ENCODE measurements around the gene ADAMTS19. TPM values are rescaled to one million over a fixed set of nuclear protein-coding genes. Genes with fewer than 3 reads are reported as not detected.
A peak's percentile ranks its signal among the peaks of the same experiment; 100 is the strongest.

ADAMTS19 gene
- total RNA-seq: 1 to 10 TPM in 1 of 2 donors, under 1 TPM in 1; 0.34 to 7.8 TPM
- polyA plus RNA-seq: under 1 TPM; 0.02 TPM
- long read RNA-seq, donor 1: 0 reads
- long read RNA-seq, donor 2: 0 reads
- long read RNA-seq, donor 3: 0 reads
- long read RNA-seq, donor 4: 0 reads
- long read RNA-seq, donor 5: 0 reads

DNA sequence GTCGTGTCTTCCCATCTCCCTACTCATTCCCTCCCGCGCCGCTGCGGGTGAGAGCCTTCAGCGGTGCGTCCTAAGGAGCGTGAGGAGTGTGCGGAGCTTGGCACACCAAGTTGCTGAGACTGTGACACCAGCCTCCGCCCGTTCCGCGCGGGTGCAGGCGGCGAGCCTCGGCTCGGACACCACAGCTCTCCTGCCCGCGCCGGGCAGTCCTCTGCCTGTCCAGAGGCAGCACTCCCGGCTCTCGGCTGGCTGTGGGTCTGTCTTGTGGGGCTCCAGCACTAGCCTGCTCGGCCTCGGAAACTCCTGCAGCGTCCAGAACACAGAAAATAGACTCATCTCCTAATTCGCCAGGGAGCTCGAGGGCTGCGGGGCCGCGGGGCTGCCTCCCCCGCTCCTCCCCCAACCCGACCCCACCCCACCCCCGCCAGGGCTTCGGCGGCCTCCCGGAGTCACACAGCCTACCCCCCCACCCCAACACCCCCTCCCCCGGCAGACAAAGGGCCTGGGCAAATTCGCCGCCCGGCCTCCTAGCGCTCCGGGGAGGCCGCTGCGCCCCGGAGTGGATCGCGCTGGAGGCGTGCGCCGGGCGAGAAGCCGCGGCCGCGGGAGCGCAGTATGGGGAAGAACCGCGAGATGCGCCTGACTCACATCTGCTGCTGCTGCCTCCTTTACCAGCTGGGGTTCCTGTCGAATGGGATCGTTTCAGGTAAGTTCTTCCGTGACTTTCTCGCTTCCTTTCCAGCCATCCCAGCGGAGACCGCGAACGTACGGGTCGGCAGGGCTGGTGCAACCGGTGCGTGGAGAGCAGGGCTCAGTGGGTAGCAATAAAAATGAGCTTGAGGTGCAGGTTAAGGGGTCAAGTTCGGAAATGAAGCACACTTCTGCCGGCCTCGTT is at the start of gene ADAMTS19:
TSS of gene ADAMTS19 (plus strand) at position 522 of the 895 bp plus-strand sequence. CDS start at position 616, 94 bp downstream.
- Histone ChIP-seq H3K9me3 (ENCODE audit: control insufficient read depth in 4 of 4, insufficient read depth in 3 of 4, low read length in 3 of 4) (peaks cover 0 to 2% (median 0%) of the 10 kb centered on the region in 4 donors), H3K36me3 (ENCODE audit: control insufficient read depth in 4 of 4, insufficient read depth in 4 of 4, low read length in 4 of 4) (no peaks in the 10 kb centered on the region), H3K9ac (ENCODE audit: insufficient read depth in 1 of 2, low read length in 2 of 2) (no peak within 1 kb of the TSS), H3K27me3 (ENCODE audit: control insufficient read depth in 3 of 3, insufficient read depth in 3 of 3, low read length in 2 of 3) (peaks cover 8 to 69% (median 48%) of the 10 kb centered on the region in 3 donors), H3K27ac (ENCODE audit: low read depth in 1 of 2, low read length in 1 of 2) (no peak within 1 kb of the TSS), H3K4me1 (ENCODE audit: control insufficient read depth in 5 of 5, insufficient read depth in 5 of 5, low read length in 5 of 5) (peaks cover 0 to 14% (median 2%) of the 10 kb centered on the region in 5 donors), H3K4me3 (no peak within 1 kb of the TSS)
- 3 to 5% methylated on average over 49 to 75 of the region's 75 CpGs for WGBS, 2 donors
- TF ChIP-seq CTCF (IDR thresholded peaks at IDR 0.05; ENCODE audit: control extremely low read depth, extremely low read depth): no peak
- DNase-seq (peak; percentile 49 to 55 (median 49)), ATAC-seq (ENCODE audit: insufficient read depth, low FRiP score) (peak; percentile 51)

- Histone ChIP-seq H3K27me3 (ENCODE audit: control insufficient read depth in 3 of 3, insufficient read depth in 3 of 3, low read length in 2 of 3) (peaks cover 0 to 3% (median 0%) of the 10 kb centered on the region in 3 donors), H3K27ac (ENCODE audit: low read depth in 1 of 2, low read length in 1 of 2) (no peak overlapping the region), H3K4me3 (no peak overlapping the region), H3K36me3 (ENCODE audit: control insufficient read depth in 4 of 4, insufficient read depth in 4 of 4, low read length in 4 of 4) (no peaks in the 10 kb centered on the region), H3K9me3 (ENCODE audit: control insufficient read depth in 4 of 4, insufficient read depth in 3 of 4, low read length in 3 of 4) (peaks cover 0 to 2% (median 0%) of the 10 kb centered on the region in 4 donors), H3K4me1 (ENCODE audit: control insufficient read depth in 5 of 5, insufficient read depth in 5 of 5, low read length in 5 of 5) (no peaks in the 10 kb centered on the region), H3K9ac (ENCODE audit: insufficient read depth in 1 of 2, low read length in 2 of 2) (no peak overlapping the region)
- ATAC-seq (ENCODE audit: insufficient read depth, low FRiP score): no peak
- TF ChIP-seq CTCF (IDR thresholded peaks at IDR 0.05; ENCODE audit: control extremely low read depth, extremely low read depth): no peak
- DNase-seq: no peak
- WGBS, 2 donors: 37 to 56% methylated on average over 5 of the region's 5 CpGs
Observed at GRCh38 chr5:129410488-129410887, 49.6 kb upstream of the ADAMTS19 start.

DNA sequence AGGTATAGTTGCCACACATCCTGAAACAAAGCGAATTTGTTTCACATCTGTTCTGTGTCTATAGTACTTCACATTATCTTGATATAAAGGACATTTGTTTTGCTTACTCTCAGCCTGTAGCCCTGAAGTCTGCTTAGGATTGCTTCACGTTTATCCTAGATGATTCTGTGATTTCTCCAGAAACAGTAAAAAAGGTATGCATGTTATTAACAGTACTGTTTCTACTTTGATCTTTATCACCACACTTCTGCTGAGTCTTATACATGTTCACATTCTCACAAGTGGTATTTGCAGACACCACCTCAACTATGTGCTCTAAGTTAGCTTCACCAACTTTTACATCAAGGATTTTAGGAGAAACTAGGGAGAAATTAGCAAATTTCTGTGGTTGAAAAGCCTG is 47.4 kb upstream of the ADAMTS19 start:
- no peak overlapping the region for H3K4me3 ChIP-seq
- peaks cover 0 to 2% (median 0%) of the 10 kb centered on the region in 4 donors for H3K9me3 ChIP-seq (ENCODE audit: control insufficient read depth in 4 of 4, insufficient read depth in 3 of 4, low read length in 3 of 4)
- H3K36me3 ChIP-seq (ENCODE audit: control insufficient read depth in 4 of 4, insufficient read depth in 4 of 4, low read length in 4 of 4): no peaks in the 10 kb centered on the region
- 53 to 85% methylated on average over 2 of the region's 2 CpGs for WGBS, 2 donors
- TF ChIP-seq CTCF (IDR thresholded peaks at IDR 0.05; ENCODE audit: control extremely low read depth, extremely low read depth): no peak
- DNase-seq (no peak), ATAC-seq (ENCODE audit: insufficient read depth, low FRiP score) (no peak)
- no peak overlapping the region for H3K27ac ChIP-seq (ENCODE audit: low read depth in 1 of 2, low read length in 1 of 2)
- H3K4me1 ChIP-seq (ENCODE audit: control insufficient read depth in 5 of 5, insufficient read depth in 5 of 5, low read length in 5 of 5): no peaks in the 10 kb centered on the region
- H3K27me3 ChIP-seq (ENCODE audit: control insufficient read depth in 3 of 3, insufficient read depth in 3 of 3, low read length in 2 of 3): peaks cover 0 to 3% (median 0%) of the 10 kb centered on the region in 3 donors
- no peak overlapping the region for H3K9ac ChIP-seq (ENCODE audit: insufficient read depth in 1 of 2, low read length in 2 of 2)

All from lung (tissue), 16 donors.